ENCODE measurements around the gene SUSD1. TPM values are rescaled to one million over a fixed set of nuclear protein-coding genes. Genes with fewer than 3 reads are reported as not detected.
"Not testable (repeated sequence)": the region's sequence is repeated elsewhere in the genome, so short reads cannot be mapped to it uniquely, and the experiment has no call there.

SUSD1 gene
- total RNA-seq, 2 experiments from 2014 or later: 0.32 TPM; not detected in 1

DNA sequence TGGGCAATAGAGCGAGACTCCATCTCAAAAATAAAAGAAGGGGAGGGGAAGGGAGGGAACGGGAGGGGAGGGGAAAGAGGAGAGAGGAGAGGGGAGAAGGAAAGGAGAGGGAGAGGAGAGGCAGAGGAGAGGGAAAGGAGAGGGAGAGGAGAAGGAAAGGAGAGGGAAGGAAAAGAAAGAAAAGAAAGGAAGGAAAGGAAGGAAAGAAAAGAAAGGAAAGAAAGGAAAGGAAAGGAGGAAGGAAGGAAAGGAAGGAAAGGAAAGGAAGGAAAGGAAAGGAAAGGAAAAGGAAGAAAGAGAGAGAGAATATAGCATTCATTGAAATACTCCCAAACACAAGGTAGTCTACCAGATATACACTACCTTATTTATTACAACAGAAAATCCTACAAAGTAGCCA, 44.8 kb downstream of the SUSD1 start:
- Histone ChIP-seq H3K4me2 (ENCODE audit: low read length) (no peak overlapping the region), H2AFZ (ENCODE audit: low read length) (no peak overlapping the region), H3K36me3 (ENCODE audit: insufficient read depth, low read length) (no peaks in the 10 kb centered on the region), H3K9me3 (ENCODE audit: low read length) (no peaks in the 10 kb centered on the region), H3K79me2 (ENCODE audit: insufficient read depth, low read depth, low read length) (no peaks in the 10 kb centered on the region), H3K4me1 (ENCODE audit: insufficient read depth, low read length, poor library complexity, severe bottlenecking) (no peaks in the 10 kb centered on the region), H4K20me1 (ENCODE audit: insufficient read depth, low read length) (no peaks in the 10 kb centered on the region), H3K27ac (ENCODE audit: low read depth, low read length, poor library complexity, severe bottlenecking) (no peak overlapping the region), H3K4me3 (ENCODE audit: low read depth, low read length, poor library complexity, severe bottlenecking) (no peak overlapping the region), H3K9me2 (ENCODE audit: insufficient read depth, low read length) (no peaks in the 10 kb centered on the region)
- ChIA-PET CTCF (ENCODE audit: unreplicated experiment) (no interaction called here), POLR2A (interaction anchor here (0.5 to 1.1 kb wide), 2 partner anchors 16 to 84 kb away, joined by 3 to 4 read pairs; no protein-coding TSS in a partner anchor)
- intact Hi-C loops (cut with micrococcal nuclease; ENCODE audit: unreplicated experiment): no loop called here
- DNase-seq (ENCODE audit: low spot score): no peak
- no TSS peak for BruUV-seq (replicated peaks)
- TF ChIP-seq, protein P1, sequence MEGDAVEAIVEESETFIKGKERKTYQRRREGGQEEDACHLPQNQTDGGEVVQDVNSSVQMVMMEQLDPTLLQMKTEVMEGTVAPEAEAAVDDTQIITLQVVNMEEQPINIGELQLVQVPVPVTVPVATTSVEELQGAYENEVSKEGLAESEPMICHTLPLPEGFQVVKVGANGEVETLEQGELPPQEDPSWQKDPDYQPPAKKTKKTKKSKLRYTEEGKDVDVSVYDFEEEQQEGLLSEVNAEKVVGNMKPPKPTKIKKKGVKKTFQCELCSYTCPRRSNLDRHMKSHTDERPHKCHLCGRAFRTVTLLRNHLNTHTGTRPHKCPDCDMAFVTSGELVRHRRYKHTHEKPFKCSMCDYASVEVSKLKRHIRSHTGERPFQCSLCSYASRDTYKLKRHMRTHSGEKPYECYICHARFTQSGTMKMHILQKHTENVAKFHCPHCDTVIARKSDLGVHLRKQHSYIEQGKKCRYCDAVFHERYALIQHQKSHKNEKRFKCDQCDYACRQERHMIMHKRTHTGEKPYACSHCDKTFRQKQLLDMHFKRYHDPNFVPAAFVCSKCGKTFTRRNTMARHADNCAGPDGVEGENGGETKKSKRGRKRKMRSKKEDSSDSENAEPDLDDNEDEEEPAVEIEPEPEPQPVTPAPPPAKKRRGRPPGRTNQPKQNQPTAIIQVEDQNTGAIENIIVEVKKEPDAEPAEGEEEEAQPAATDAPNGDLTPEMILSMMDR (conservative IDR thresholded peaks at IDR 0.05; ENCODE audit: low read length): no peak
- no peak for TF ChIP-seq EZH2phosphoT487 (IDR thresholded peaks at IDR 0.05; ENCODE audit: borderline replicate concordance, low read depth, low read length)

DNA sequence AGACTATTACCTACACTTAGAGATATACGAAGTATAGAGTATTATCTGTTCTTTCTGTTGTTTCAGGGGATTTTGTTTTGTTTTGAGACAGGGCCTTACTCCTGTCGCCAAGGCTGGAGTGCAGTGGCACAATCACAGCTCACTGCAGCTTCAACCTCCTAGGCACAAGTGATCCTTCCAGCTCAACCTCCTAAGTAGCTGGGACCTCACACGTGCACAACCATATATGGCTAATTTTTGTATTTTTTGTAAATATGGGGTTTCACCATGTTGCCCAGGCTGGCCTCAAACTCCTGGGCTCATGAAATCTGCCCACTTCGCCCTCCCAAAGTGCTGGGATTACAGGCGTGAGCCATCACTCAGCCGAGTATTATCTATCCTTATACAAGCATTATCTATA, 45.9 kb downstream of the SUSD1 start:
- Histone ChIP-seq H3K9me3 (ENCODE audit: low read length) (no peaks in the 10 kb centered on the region), H3K4me2 (ENCODE audit: low read length) (no peak overlapping the region), H3K79me2 (ENCODE audit: insufficient read depth, low read depth, low read length) (no peaks in the 10 kb centered on the region), H4K20me1 (ENCODE audit: insufficient read depth, low read length) (no peaks in the 10 kb centered on the region), H3K9me2 (ENCODE audit: insufficient read depth, low read length) (no peaks in the 10 kb centered on the region), H3K36me3 (ENCODE audit: insufficient read depth, low read length) (no peaks in the 10 kb centered on the region), H3K27ac (ENCODE audit: low read depth, low read length, poor library complexity, severe bottlenecking) (no peak overlapping the region), H2AFZ (ENCODE audit: low read length) (no peak overlapping the region), H3K4me1 (ENCODE audit: insufficient read depth, low read length, poor library complexity, severe bottlenecking) (no peaks in the 10 kb centered on the region), H3K4me3 (ENCODE audit: low read depth, low read length, poor library complexity, severe bottlenecking) (no peak overlapping the region)
- POLR2A ChIA-PET: no interaction called here
- CTCF ChIA-PET (ENCODE audit: unreplicated experiment): no interaction called here
- BruUV-seq (replicated peaks): no TSS peak
- DNase-seq (ENCODE audit: low spot score): no peak
- intact Hi-C loops (cut with micrococcal nuclease; ENCODE audit: unreplicated experiment): no loop called here
- no peak for TF ChIP-seq EZH2phosphoT487 (IDR thresholded peaks at IDR 0.05; ENCODE audit: borderline replicate concordance, low read depth, low read length)

DNA sequence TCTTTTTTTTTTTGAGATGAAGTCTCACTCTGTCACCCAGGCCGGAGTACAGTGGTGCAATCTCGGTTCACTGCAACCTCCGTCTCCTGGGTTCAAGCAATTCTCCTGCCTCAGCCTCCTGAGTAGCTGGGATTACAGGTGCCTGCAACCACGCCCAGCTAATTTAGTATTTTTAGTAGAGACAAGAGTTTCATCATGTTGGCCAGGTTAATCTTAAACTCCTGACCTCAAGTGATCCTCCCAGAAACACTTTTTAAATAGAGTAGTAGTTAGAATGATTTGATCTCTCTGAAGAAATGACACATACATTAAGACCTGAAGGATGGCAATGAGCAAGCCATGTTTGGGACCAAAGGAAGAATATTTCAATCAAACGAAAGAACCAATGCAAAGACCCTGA, 46.7 kb downstream of the SUSD1 start:
- H3K27ac ChIP-seq (ENCODE audit: low read depth, low read length, poor library complexity, severe bottlenecking); H3K4me1 ChIP-seq (ENCODE audit: insufficient read depth, low read length, poor library complexity, severe bottlenecking); DNase-seq (ENCODE audit: low spot score); POLR2A ChIA-PET; H2AFZ ChIP-seq (ENCODE audit: low read length); H3K9me3 ChIP-seq (ENCODE audit: low read length); H3K4me3 ChIP-seq (ENCODE audit: low read depth, low read length, poor library complexity, severe bottlenecking); H3K4me2 ChIP-seq (ENCODE audit: low read length); intact Hi-C loops (cut with micrococcal nuclease; ENCODE audit: unreplicated experiment); BruUV-seq (replicated peaks); H4K20me1 ChIP-seq (ENCODE audit: insufficient read depth, low read length); CTCF ChIA-PET (ENCODE audit: unreplicated experiment); H3K36me3 ChIP-seq (ENCODE audit: insufficient read depth, low read length); H3K79me2 ChIP-seq (ENCODE audit: insufficient read depth, low read depth, low read length); H3K9me2 ChIP-seq (ENCODE audit: insufficient read depth, low read length): not testable (repeated sequence)

DNA sequence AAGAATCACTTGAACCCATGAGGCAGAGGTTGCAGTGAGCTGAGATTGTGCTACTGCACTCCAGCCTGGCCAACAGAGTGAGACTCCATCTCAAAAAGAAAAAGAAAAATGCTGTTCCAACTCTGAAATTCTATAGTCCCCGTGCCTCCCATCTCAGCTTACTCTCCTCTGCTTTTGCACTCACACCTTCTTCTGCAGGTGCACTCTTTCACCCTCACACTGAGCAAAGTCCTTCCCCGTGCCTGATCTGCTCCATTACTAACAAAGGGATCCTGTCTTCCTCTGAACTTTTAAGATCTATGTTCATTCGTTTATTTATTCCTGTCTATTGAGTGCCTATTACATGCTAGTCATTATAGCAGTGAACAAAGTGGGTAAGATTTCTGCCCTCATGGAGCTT, 47.8 kb downstream of the SUSD1 start:
- Histone ChIP-seq H3K4me2 (ENCODE audit: low read length) (no peak overlapping the region), H4K20me1 (ENCODE audit: insufficient read depth, low read length) (no peaks in the 10 kb centered on the region), H3K36me3 (ENCODE audit: insufficient read depth, low read length) (no peaks in the 10 kb centered on the region), H3K79me2 (ENCODE audit: insufficient read depth, low read depth, low read length) (no peaks in the 10 kb centered on the region), H3K4me3 (ENCODE audit: low read depth, low read length, poor library complexity, severe bottlenecking) (no peak overlapping the region), H3K9me3 (ENCODE audit: low read length) (no peaks in the 10 kb centered on the region), H3K27ac (ENCODE audit: low read depth, low read length, poor library complexity, severe bottlenecking) (no peak overlapping the region), H3K4me1 (ENCODE audit: insufficient read depth, low read length, poor library complexity, severe bottlenecking) (no peaks in the 10 kb centered on the region), H3K9me2 (ENCODE audit: insufficient read depth, low read length) (no peaks in the 10 kb centered on the region), H2AFZ (ENCODE audit: low read length) (no peak overlapping the region)
- DNase-seq (ENCODE audit: low spot score): no peak
- ChIA-PET CTCF (ENCODE audit: unreplicated experiment) (no interaction called here), POLR2A (no interaction called here)
- TF ChIP-seq EZH2phosphoT487 (IDR thresholded peaks at IDR 0.05; ENCODE audit: borderline replicate concordance, low read depth, low read length): no peak
- TF ChIP-seq, protein P1 (conservative IDR thresholded peaks at IDR 0.05; ENCODE audit: low read length): no peak
- intact Hi-C loops (cut with micrococcal nuclease; ENCODE audit: unreplicated experiment): no loop called here
- BruUV-seq (replicated peaks): no TSS peak
